DMS153 treated with DMSO at 0.1 percent for 48 hours (cell line): Measurements from ENCODE around the gene DGUOK.

ENCODE experiments used
- DNase-seq: peaks from one replicate; lab custom pipeline; 2025; ENCODE audit not compliant: unreplicated experiment; lab: John Stamatoyannopoulos, UW

DGUOK gene

DNA sequence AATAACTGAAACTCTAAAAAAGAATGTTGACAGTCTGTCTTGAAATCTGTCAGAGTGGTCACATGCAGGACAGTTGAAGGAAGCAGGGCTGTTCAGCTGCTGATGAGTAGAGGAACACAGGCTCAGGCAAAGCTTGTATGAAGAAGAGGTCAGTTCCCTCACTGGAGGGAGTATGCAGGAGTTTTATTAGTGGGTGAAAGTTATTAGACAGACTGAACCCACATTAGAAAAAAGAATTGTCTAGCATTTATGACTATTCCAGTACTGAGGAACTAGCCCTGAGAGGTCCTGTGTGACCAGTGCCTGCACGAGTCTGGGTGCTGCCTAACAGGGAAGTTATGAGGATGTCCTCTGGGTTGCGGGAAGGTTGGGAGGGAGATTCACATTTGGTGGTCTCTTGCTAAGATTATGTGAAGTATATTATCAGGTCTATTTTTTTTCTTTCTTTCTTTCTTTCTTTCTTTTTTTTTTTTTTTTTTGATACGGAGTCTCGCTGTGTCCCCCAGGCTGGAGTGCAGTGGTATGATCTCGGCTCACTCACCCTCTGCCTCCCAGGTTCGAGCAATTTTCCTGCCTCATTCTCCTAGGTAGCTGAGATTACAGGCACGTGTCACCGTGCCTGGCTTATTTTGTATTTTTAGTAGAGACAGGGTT is 67.6 kb downstream of the DGUOK start:
- no peak for DNase-seq

DNA sequence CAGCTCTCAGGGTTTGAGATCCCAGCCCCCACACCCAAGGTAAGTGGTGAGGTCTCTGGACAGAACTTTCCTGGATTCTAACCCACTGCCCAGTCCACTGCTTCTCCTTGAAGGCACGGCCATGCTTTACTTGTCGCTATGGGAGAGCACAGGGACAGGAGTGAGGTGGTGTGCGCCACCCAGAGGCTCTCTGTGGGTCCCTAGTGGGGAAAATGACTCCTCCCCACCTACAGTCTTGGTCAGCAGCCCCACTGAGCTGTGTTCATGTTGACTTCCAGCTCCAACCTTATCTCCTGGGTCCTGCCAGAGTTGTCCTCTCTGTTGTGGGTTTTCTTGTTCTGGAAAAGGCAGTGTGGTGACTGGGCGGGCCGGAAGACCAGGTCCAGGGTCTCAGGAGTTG is 69.1 kb downstream of the DGUOK start:
- no peak for DNase-seq

DNA sequence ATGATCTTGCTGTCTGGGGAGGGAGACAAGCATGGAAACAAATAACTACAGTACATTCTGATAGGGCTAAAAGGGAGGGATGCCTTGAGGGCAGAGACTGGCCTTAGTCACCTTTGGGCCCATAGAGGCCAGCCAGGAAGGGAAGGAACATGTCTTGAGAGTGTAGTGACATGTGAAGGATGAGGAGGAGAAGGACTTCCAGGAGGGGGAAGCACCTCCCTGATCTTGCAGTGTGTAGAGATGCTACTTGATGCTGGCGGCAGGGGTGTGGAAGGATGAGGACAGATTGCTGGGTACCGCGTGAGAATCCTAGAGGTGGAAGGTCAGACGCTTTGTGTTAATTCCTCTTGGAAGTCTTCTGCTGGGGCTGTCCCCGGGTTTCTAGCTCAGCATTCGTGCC is 71.1 kb downstream of the DGUOK start:
- DNase-seq, result no peak

DNA sequence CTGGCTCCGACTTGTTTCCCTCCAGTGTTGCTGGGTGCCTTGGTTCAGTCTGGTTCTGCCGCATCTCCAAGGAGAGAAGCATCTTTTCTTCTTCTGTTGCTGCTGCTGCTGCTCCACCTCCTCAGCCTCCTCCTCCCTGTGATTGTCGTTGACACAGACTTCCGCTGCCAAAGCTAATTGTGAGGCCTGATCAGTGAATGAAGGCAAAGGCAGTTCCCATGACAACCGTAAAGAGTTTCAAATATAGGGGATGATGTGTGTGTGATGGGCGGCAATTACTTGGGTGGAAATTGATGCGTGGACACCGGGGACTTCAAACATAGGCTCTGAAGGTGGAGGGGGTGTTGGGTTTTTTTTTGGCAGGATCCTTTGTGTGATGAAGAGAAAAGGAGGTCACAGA is 71.8 kb downstream of the DGUOK start:
- no peak for DNase-seq

DNA sequence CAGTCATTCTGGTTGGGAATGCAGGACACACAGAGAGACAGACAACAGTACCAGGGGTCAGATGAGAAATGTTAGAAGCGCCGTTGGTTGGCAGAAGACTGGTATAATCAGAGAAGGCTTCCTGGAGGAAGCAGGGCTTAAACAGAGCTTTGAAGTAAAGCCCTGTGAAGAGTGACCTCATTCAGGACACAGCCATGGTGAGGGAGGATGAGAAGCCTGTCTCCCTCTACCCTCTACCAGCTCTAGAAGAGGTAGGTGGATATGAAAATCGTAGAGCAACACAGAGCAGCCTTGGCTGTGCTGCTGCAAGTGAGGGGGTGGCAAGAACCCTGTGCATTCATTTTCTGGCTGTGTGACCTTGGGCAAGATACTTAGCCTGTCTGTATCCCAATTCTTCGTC is 72.3 kb downstream of the DGUOK start:
- DNase-seq, result no peak

DNA sequence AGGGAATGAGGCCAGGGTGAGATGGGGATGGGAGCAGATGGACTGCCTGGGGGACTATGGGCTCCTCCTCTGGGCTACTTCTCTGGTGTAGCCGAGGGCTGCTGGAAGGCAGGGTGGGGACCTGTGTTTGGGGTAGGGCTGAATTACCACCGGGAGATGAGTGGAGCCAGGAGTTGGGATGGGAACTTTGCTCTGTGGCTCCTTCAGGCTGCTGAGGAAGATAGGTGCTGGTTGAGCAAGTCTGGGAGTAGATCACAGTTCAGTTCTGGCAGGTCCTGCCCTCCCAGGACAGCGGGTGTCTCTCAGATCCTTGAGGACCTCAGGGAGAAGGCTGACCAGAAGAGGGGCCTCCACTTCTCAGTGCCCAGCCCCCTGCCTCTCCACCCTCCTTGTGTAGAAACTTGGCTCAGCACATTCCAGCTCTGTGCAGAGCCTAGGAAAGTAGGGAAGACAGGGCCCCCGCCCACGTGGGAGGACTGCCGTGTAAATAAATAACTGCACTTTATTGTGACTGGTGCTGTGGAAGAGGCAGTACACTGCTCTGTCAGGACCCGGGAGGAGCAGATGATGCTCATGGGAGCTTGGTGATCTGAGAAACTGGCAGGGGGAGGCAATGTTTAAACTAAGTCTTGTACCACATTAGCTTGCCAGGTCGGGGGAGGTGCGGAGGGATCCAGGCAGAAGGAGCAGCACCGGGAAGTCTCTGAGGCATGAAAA is 73.4 kb downstream of the DGUOK start:
- DNase-seq, result no peak

DNA sequence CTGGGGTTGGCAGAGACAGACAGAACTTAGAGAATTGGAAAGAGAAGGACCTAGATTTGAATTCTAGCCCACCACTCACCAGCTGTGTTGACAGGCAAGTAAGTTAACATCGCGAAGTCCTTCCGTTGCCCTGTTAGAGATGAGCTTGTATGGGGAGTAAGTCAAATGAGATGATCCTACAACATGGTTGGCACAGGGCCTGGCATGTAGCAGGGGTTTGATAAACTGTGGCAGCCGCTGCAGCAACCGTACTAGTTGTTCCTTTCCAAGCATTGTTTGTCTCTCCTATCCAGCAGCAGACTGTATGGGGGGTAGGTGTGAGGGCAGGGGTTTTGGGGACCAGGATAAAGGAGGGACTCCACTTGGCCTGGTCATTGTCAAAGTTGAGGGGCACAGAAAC is 74.0 kb downstream of the DGUOK start:
- DNase-seq, result no peak

DNA sequence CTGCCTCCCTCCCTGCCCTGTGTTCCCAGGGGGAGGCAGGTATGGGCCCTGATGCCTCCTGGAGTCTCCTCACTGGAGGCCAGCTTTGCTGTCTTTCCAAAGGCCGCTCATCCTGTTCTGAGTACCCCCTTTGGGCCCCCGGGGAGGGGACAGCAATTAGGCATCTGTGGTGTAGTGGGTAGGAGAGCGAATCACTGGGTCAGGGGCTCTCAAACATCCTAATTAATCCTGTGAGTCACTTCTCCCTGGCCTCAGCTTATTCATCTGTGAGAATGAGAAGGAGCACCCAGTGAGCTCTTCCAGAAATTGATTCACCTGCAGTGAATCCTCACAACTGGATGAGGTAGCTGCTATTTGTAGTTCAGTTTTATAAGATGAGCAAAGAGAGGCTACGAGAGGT is 74.4 kb downstream of the DGUOK start:
- no peak for DNase-seq

DNA sequence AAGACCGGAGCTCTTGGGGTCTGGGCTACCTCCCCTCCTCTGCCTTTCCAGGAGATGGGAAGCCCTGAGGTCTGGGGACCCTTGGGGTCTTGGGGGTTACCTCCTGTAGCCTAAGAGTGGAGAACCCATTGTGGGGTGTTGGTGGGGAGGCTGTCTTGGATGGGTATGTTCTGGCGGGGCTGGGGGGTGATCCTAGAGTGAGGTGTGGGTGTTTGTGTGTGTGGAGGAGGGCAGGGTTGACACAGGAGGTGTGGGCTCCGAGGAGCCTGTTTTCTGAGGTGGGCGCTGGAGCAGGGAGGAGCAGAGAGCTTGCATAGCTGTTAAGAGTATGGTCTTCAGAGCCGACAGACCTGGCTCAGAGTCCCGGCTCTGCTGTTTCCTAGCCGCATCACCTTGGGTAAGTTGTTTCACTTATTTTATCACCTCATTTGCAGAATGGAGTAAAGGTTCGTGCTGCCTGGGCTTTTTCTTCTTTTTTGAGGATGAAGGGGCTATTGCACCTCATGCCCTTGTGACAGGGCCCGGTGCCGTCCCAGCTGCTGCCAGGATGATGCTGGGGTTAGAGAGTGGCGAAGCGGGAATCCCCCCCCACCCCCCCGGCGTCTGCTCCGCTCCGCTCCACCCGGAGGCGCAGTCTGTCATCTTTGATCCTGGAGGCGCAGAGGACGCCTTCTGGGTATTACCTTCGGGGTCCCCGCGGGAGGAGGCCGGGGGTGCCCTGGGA is 75.3 kb downstream of the DGUOK start:
- no peak for DNase-seq

DNA sequence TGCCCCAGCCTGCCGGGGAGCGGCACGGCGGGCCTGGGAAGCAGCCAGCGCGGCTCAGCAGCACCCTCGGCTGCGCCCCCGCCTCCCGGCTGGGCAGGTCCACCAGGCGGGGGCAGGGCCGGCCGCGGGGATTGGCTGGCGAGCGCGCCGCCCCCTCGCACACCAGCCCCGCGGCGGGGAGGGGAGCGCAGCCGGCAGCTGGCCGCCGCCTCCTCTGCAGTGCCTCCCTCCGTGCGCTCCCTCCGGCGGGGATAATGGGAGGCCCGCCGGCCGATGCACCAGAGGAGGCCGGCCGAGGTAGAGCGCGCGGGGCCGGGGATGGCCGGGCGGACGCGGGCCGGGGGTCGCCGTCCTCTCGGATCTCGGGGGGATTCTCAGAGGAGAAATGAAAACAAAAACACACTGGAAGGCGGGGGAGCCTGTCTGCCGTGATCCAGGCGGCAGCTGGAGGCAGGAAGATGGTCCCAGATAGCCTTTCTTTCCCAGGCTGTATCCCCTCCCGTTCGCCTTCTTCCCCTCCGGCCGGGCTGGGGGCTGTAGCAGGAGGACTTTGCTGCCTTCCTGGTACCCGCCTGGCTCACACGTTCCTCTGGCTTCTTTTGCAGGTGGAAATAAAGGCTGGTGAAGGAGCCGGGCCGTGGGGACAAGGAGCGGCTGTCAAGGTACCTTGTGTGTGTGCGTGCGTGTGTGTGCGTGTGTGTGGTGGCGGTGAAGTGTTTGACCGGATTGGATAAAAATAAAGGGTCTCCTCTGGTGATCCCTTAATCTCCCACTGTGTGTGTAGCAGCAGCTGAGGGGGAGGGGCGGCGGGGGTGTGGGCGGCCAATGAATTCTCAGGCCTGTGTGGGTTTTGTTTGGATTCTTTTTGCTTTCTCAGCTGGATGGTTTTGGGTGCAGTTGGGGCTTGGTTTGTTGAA is 76.1 kb downstream of the DGUOK start:
- DNase-seq, result peak; percentile 62

DNA sequence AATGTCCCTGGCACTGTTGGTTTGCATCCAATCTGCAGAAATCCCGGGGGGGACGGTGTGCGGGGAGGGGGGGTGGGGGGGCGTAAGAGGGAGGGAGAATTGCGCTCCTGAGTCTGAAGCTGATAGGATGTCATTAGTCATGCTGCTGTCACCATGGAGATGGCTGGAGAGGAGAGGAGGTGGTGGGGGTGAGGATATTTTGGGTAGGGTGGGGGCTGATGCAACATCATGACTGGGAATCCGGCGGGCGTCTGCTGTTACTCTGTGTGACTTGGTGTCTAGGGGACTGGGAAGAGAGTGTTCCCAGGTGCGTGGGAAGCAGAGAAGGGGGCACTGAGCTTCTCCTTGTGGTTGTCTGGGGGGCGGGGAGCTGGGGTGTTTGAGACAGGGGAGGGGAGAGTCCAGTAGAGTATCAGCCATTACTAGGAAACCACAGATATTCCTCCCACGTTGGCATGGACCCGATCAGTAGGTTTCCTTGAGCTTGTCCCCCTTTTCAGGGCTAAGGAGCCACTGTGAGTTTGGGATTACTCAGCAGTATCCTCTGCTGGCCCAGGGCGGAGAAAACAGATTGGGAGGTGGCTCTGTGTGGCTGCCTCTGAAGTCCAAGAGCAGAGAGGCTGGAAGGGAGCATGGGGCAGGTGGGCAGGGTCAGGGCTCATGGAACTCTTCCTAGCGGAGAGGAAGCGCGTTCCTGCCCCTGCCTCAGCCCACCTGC is 77.0 kb downstream of the DGUOK start:
- DNase-seq, result no peak

DNA sequence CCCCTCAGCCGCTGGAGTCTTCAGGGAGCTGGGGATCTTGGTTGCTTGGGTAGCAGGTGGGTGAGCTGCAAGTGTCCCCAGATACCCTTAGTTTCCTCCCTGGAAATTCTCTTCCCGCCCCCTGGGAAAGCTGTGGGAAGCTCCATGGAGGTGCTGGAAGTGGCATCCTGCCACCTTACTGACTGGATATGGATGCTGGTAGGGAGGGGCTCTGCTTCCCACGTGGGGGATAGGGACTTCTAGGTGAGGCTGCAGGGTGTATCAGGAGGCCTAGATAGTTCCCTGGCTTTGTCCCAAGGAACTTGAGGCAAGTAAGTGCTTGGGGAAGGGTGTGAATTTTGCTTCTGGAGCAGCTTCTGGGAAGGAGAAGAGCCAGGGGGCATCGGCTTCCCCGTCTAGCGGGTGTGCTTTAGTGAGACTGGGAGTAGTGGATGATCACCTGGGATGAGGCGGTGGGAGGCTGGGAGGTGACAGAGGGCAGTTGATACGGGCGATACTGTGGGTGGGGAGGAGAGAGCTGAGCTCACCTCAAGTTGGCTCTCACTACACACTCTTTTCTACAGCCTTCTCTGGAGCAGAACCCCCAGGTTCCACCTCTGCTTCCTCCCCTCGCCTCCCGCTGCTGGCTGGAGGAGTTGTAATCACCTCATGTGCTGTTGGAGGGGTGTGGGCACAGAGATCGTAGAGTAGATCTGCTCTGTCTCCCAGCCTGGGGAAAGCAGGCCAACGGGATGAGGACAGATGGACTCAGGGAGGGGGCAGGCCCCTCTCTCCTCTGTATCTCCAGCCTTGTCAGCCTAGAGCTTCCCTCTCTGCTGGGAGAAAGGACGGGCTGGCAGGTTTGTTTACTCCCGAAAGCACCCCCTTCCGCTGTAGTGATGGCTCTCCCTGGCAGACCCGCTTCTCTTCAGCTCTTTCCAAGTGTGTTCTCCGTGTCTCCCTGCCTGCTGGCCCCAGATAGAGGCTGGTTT is 77.8 kb downstream of the DGUOK start:
- no peak for DNase-seq

DNA sequence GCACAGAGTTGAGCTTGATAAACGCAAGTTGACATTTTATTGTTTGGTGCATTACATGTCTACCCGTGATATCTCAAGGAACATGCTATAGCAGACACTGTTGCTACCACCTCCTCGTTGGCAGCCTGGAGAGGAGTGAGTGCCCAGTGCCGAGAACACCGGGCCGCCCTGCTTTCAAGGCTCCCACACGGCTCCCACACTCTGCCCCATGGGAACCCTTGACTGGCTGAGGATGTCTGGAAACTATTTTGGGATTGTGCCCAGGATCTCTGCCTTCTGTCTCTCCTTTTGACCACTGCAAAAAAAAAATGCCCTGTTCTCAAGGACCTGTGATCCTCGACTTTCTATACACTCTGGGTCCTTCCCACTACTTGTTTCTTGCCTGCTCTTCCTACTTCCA is 79.1 kb downstream of the DGUOK start:
- DNase-seq, result no peak

DNA sequence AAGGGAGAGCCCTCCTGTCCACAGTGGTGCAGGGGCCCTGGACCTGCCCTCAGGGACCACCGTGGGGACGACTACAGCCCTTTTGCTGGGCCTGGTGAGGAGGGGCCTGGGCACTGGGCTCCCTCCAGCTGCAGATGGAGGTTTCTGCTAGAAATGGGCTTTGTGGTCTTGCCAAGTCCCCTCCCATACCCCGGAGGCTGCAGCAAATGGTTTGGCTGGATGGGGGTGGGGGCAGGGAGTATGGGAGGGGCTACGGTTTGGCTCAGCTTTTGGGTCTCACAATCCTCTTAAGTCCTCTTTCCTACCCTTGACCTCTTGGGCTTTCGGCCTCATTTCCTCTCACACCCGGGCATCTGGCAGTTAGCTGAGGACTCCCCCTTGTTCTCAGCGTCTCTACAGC is 79.8 kb downstream of the DGUOK start:
- DNase-seq, result no peak

DNA sequence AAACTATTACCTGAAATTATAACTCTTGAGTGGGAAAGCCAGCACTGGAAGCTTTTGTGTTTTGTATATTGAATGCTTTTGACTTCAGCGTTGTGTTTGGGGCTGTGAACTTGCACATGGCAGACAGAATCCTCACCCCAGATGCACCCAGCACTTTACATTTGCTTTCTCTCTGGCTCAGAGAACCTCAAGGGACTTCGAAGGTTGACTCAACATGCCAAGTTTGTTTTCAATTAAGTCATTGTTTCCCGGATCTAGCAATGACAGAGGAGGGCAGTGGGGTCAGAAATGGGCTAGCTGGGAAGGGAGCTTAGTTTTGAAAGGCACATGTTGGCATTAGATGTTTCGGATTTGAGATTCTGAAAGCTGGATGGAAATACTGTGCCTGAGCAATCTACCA is 80.4 kb downstream of the DGUOK start:
- no peak for DNase-seq

DNA sequence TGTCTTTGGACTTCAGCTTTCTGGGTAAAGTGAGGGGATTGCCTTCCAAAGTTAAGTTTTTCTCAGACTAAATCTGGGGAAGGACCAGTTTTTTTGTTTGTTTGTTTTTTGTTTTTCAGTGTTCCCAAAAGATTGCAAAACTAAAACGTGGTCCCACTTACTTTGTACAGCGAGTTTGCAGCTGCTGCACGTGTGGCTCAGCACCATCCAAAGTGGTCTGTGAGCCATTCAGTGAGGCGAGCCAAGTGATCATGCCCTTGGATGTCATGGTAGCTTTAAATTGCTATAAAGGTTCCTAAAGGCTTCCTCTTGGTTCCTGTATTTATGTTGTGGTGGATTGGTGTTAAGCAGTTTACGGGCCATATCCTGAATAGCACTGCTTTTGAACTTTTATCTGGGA is 81.0 kb downstream of the DGUOK start:
- DNase-seq, result no peak
